Measurements from ENCODE around the gene DAB2IP.

The DAB2IP gene

GRCh38 chr9:121685146-121685794, 33.8 kb downstream of the DAB2IP start:
- H3K4me3 ChIP-seq (ENCODE audit: low read depth, low read length): no peak overlapping the region
- no peak for TF ChIP-seq CTCF (IDR thresholded peaks at IDR 0.05; ENCODE audit: low read depth, low read length)

- TF ChIP-seq CTCF (IDR thresholded peaks at IDR 0.05; ENCODE audit: low read depth, low read length): no peak
- H3K4me3 ChIP-seq (ENCODE audit: low read depth, low read length): no peak overlapping the region
Measured at GRCh38 chr9:121685795-121686377, 34.5 kb downstream of the DAB2IP start.

- TF ChIP-seq CTCF (IDR thresholded peaks at IDR 0.05; ENCODE audit: low read depth, low read length): peak; percentile 96
- no peak overlapping the region for H3K4me3 ChIP-seq (ENCODE audit: low read depth, low read length)
Measured at GRCh38 chr9:121686930-121687541, 35.6 kb downstream of the DAB2IP start.

GRCh38 chr9:121688146-121688680, 36.8 kb downstream of the DAB2IP start:
- no peak for TF ChIP-seq CTCF (IDR thresholded peaks at IDR 0.05; ENCODE audit: low read depth, low read length)
- no peak overlapping the region for H3K4me3 ChIP-seq (ENCODE audit: low read depth, low read length)

GRCh38 chr9:121688681-121689080, 37.2 kb downstream of the DAB2IP start:
- H3K4me3 ChIP-seq (ENCODE audit: low read depth, low read length): no peak overlapping the region
- no peak for TF ChIP-seq CTCF (IDR thresholded peaks at IDR 0.05; ENCODE audit: low read depth, low read length)

GRCh38 chr9:121689461-121690157, 38.2 kb downstream of the DAB2IP start:
- H3K4me3 ChIP-seq (ENCODE audit: low read depth, low read length): no peak overlapping the region
- no peak for TF ChIP-seq CTCF (IDR thresholded peaks at IDR 0.05; ENCODE audit: low read depth, low read length)

All from WI38 (cell line).